ENCODE results near the gene EXOC6B. TPM values are rescaled to one million over a fixed set of nuclear protein-coding genes. Genes with fewer than 3 reads are reported as not detected.

EXOC6B gene
- total RNA-seq (2022; extraction: Qiagen RNA extraction; ENCODE audit: low read depth), result 5.8 to 8.9 TPM (median 7.5 TPM) in 5 replicates

GRCh38 chr2:72825257-72826155, at the start of gene EXOC6B:
Gene EXOC6B (minus strand): TSS chr2:72826033.

GRCh38 chr2:72147303-72147971, 678.4 kb downstream of the EXOC6B start, which contains the start of gene CYP26B1:
Gene CYP26B1 (minus strand): TSS chr2:72147862. CDS start chr2:72147834, 28 bp downstream.

Other genes with a start within 250 kb of the EXOC6B start
- gene SPR, start 61.4 kb upstream of the EXOC6B start, total RNA-seq (2022; extraction: Qiagen RNA extraction; ENCODE audit: low read depth), result 92.9 to 144 TPM (median 130 TPM) in 5 replicates
- gene EMX1, start 91.5 kb upstream of the EXOC6B start, total RNA-seq (2022; extraction: Qiagen RNA extraction; ENCODE audit: low read depth), result 0.13 to 0.25 TPM in 2 of 5 replicates, not detected in the others
- gene SFXN5, start 245.7 kb upstream of the EXOC6B start, total RNA-seq (2022; extraction: Qiagen RNA extraction; ENCODE audit: low read depth), result 10.9 to 15.5 TPM (median 13.1 TPM) in 5 replicates

Measured in A549 treated with GW870086 at 1 μM for 4 hours (cell line).